ENCODE data around the gene RAB3IL1. TPM values are rescaled to one million over a fixed set of nuclear protein-coding genes. Genes with fewer than 3 reads are reported as not detected.

The RAB3IL1 gene
- total RNA-seq, 2 experiments from 2014 or later, result not detected

DNA sequence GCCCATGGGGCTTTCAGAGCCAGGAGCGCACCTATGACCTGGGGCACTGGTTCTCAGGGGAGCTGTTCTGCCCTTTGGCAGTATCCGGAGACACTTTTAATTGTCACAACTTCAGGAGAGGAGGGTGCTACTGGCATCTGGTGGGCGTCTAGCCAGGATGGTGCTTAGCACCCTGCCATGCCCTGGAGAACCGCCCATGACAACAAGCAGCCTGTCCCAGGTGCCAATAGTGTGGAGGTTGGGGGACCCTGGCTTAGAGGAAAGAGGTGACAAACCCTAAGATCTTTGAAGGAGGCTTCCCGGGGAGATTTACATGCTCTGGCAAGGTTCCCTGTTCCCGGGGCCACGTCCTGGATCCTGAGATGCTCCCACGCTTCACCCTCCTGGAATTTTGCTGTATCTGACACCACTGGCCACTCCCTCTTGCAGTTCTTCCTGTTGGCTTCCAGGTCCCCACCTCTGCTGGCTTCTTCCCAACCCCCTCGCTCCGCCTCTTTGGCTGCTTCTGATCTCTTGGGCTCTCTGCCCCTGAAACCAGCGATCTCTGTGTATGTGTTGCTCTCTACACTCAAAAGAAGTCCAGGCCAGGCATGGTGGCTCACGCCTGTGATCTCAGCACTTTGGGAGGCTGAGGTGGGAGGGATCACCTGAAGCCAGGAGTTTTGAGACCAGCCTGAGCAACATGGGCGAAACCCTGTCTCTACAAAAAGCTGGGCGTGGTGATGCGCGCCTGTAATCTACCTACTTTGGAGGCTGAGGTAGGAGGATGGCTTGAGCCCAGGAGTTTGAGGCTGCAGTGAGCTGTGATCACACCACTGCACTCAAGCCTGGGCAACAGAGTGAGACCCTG is 57.1 kb downstream of the RAB3IL1 start:
- POLR2A ChIA-PET, result no interaction called here
- no peaks in the 10 kb centered on the region for H3K4me1 Mint-ChIP-seq (ENCODE audit: low read depth)
- no peak overlapping the region for H3K27ac Mint-ChIP-seq
- CTCF ChIA-PET, result no interaction called here
- H3K27me3 ChIP-seq (ENCODE audit: control insufficient read depth in 1 of 2, insufficient read depth in 2 of 2, low read length in 2 of 2), result no peaks in the 10 kb centered on the region
- ATAC-seq (ENCODE audit: poor library complexity) (no peak), DNase-seq (no peak)
- H3K36me3 ChIP-seq (ENCODE audit: insufficient read depth, low read length), result no peaks in the 10 kb centered on the region
- no peaks in the 10 kb centered on the region for H3K36me3 Mint-ChIP-seq (ENCODE audit: low read depth)
- no peak overlapping the region for H3K27ac ChIP-seq (ENCODE audit: low read depth in 1 of 2, low read length in 2 of 2)
- TF ChIP-seq, protein P1, sequence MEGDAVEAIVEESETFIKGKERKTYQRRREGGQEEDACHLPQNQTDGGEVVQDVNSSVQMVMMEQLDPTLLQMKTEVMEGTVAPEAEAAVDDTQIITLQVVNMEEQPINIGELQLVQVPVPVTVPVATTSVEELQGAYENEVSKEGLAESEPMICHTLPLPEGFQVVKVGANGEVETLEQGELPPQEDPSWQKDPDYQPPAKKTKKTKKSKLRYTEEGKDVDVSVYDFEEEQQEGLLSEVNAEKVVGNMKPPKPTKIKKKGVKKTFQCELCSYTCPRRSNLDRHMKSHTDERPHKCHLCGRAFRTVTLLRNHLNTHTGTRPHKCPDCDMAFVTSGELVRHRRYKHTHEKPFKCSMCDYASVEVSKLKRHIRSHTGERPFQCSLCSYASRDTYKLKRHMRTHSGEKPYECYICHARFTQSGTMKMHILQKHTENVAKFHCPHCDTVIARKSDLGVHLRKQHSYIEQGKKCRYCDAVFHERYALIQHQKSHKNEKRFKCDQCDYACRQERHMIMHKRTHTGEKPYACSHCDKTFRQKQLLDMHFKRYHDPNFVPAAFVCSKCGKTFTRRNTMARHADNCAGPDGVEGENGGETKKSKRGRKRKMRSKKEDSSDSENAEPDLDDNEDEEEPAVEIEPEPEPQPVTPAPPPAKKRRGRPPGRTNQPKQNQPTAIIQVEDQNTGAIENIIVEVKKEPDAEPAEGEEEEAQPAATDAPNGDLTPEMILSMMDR (IDR thresholded peaks at IDR 0.05), result no peak
- intact Hi-C loops (cut with DNase I, micrococcal nuclease), result loop anchor here in 1 of 2 experiments (5.0 kb wide), 1 partner anchor 62 kb away; no protein-coding TSS in a partner anchor
- H3K4me3 Mint-ChIP-seq, result no peak overlapping the region
- H3K9me3 ChIP-seq (ENCODE audit: control insufficient read depth in 1 of 2, insufficient read depth in 1 of 2, low read length in 2 of 2), result no peaks in the 10 kb centered on the region
- H3K4me3 ChIP-seq (ENCODE audit: low read length), result no peak overlapping the region
- H3K27me3 Mint-ChIP-seq, result no peaks in the 10 kb centered on the region
- no peaks in the 10 kb centered on the region for H3K4me1 ChIP-seq (ENCODE audit: insufficient read depth, low read length)
- no peaks in the 10 kb centered on the region for H3K9me3 Mint-ChIP-seq

DNA sequence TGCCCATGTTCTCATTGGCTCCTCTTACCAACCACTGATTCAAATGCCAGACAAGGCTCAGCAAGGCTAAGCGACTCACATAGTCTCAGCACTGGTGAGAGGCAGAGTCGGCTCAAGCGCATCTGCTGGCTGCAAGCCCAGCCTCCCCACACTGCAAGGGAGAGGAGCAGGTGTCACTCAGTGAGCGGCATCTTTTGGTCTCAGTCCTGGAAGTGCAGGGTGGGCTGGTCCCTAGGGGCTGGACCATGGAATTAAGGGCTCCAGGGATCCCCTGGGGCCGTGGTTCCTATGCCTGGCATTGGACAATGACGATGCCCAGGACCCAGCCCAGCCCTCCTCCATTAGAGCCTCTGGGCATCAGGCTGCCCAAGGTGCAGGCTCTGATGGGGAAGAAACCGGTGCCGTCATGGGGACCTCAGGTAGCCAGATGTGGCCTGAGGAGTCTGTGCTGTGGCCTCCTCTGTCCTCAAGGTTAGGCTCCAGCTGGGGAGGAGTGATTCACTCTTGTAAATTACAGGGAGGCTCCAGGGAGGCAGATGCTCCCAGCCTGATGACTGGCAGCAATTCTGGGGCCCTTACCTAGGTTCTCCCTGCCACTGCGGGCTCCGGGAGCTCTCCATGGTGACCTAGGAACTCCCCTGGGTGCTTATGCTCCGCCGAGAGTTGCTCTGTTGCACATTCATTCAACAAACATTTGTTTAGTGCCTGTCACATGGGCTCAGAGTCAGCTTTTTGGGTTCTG is 61.3 kb downstream of the RAB3IL1 start:
- TF ChIP-seq, protein P1 (IDR thresholded peaks at IDR 0.05), result no peak
- Histone ChIP-seq H3K9me3 (ENCODE audit: control insufficient read depth in 1 of 2, insufficient read depth in 1 of 2, low read length in 2 of 2) (no peaks in the 10 kb centered on the region), H3K36me3 (ENCODE audit: insufficient read depth, low read length) (no peaks in the 10 kb centered on the region), H3K27ac (ENCODE audit: low read depth in 1 of 2, low read length in 2 of 2) (no peak overlapping the region), H3K4me3 (ENCODE audit: low read length) (no peak overlapping the region), H3K27me3 (ENCODE audit: control insufficient read depth in 1 of 2, insufficient read depth in 2 of 2, low read length in 2 of 2) (no peaks in the 10 kb centered on the region), H3K4me1 (ENCODE audit: insufficient read depth, low read length) (no peaks in the 10 kb centered on the region)
- ChIA-PET CTCF (no interaction called here), POLR2A (no interaction called here)
- Mint-ChIP-seq H3K9me3 (no peaks in the 10 kb centered on the region), H3K4me3 (no peak overlapping the region), H3K36me3 (ENCODE audit: low read depth) (no peaks in the 10 kb centered on the region), H3K27me3 (no peaks in the 10 kb centered on the region), H3K4me1 (ENCODE audit: low read depth) (no peaks in the 10 kb centered on the region), H3K27ac (no peak overlapping the region)
- ATAC-seq (ENCODE audit: poor library complexity), result no peak
- DNase-seq, result no peak
- intact Hi-C loops (cut with DNase I, micrococcal nuclease), result no loop called here

DNA sequence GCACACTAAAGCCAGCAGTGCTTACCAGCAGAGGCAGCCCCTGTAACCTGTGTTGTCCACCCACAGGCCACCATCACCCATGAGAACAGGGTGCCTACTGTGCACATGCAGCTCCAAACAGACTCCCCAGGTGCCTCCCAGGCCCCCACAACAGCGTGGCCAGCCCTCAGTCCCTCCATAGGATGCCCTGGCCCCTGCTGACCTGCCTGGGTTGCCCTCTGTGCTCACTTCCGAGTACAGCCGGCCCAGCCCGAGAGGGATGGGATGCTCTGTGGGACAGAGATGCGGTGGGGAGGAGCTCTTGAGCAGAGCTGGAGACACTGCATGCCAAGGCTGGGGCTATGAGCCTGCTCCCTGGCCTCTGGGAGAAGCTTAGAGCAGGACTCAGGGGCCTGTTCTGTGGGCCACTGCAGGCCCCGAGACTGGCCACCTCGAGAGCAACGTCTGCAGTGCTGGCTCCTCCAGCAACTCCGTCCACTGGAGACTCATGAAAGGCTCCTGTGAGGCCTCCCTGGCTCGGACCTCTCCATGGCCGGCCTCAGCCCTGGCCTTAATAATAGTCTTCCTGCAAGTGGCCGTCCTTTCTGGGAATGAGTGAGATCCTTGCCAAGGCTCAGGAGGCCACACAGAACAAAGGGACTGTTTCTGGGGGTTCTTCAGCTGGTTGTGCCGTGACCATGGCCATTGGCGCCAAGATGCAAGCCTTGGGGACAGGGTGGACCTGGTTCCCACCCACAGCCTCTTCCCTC is 62.2 kb downstream of the RAB3IL1 start:
- Mint-ChIP-seq H3K4me3 (no peak overlapping the region), H3K36me3 (ENCODE audit: low read depth) (no peaks in the 10 kb centered on the region), H3K9me3 (no peaks in the 10 kb centered on the region), H3K27me3 (no peaks in the 10 kb centered on the region), H3K4me1 (ENCODE audit: low read depth) (no peaks in the 10 kb centered on the region), H3K27ac (no peak overlapping the region)
- Histone ChIP-seq H3K4me3 (ENCODE audit: low read length) (no peak overlapping the region), H3K9me3 (ENCODE audit: control insufficient read depth in 1 of 2, insufficient read depth in 1 of 2, low read length in 2 of 2) (no peaks in the 10 kb centered on the region), H3K27ac (ENCODE audit: low read depth in 1 of 2, low read length in 2 of 2) (no peak overlapping the region), H3K4me1 (ENCODE audit: insufficient read depth, low read length) (no peaks in the 10 kb centered on the region), H3K36me3 (ENCODE audit: insufficient read depth, low read length) (no peaks in the 10 kb centered on the region), H3K27me3 (ENCODE audit: control insufficient read depth in 1 of 2, insufficient read depth in 2 of 2, low read length in 2 of 2) (no peaks in the 10 kb centered on the region)
- intact Hi-C loops (cut with DNase I, micrococcal nuclease), result no loop called here
- POLR2A ChIA-PET, result no interaction called here
- DNase-seq, result no peak
- TF ChIP-seq, protein P1 (IDR thresholded peaks at IDR 0.05), result no peak
- CTCF ChIA-PET, result no interaction called here
- ATAC-seq (ENCODE audit: poor library complexity), result no peak
